ENCODE measurements around the gene SUPT20H.

- no peak for TF ChIP-seq CTCF (IDR thresholded peaks at IDR 0.05; ENCODE audit: low read length)
- no peak for TF ChIP-seq EZH2 (IDR thresholded peaks at IDR 0.05; ENCODE audit: borderline replicate concordance, low read length)
These were observed 35.6 kb downstream of the SUPT20H start for GRCh38 chr13:37023871-37024270.

Data from OCI-LY1 (cell line).